Natural killer cell (primary cell): ENCODE results near the gene ZSWIM6. TPM values are rescaled to one million over a fixed set of nuclear protein-coding genes. Genes with fewer than 3 reads are reported as not detected.

Experiments used
- ATAC-seq, 3 donors: fragments of 150-1000 bp in 2 of 3; fragments of 200-7000 bp in 1 of 3; cut with Tn5 transposase; 1 replicate in 1 of 3; 2 replicates in 2 of 3; pipeline ENCODE4 v1.10.0; 2021; ENCODE audit warnings: mild to moderate bottlenecking in 2 of 3, moderate library complexity in 2 of 3
- DNase-seq, 2 donors: peaks; one replicate each; pipeline versions ENCODE4 v3.0.0 to v3.0.0-alpha.2; 2013 to 2021; ENCODE audit warnings: mixed read lengths in 1 of 2
- H3K27ac ChIP-seq: one replicate; pipeline ENCODE4 v1.5.1; 2013; ENCODE audit warnings: mild to moderate bottlenecking, low read length
- H3K27me3 ChIP-seq: one replicate; pipeline ENCODE4 v1.6.1; 2013; ENCODE audit warnings: low read length; ENCODE audit not compliant: control insufficient read depth, insufficient read depth
- H3K36me3 ChIP-seq: one replicate; pipeline ENCODE4 v1.6.1; 2013; ENCODE audit warnings: low read length; ENCODE audit not compliant: control insufficient read depth, insufficient read depth
- H3K4me1 ChIP-seq: one replicate; pipeline ENCODE4 v1.6.1; 2013; ENCODE audit warnings: low read length; ENCODE audit not compliant: control insufficient read depth, insufficient read depth
- H3K4me3 ChIP-seq: one replicate; pipeline ENCODE4 v1.5.1; 2013; ENCODE audit warnings: low read length
- H3K9me3 ChIP-seq: one replicate; pipeline ENCODE4 v1.6.1; 2013; ENCODE audit warnings: low read length; ENCODE audit not compliant: control insufficient read depth, insufficient read depth
- H3K27ac Mint-ChIP-seq, 2 donors: one replicate each; pipeline ENCODE4 v1.8.0; 2022; ENCODE audit warnings: mild to moderate bottlenecking in 2 of 2, mixed read lengths in 2 of 2, moderate library complexity in 1 of 2
- H3K27me3 Mint-ChIP-seq, 2 donors: one replicate each; pipeline ENCODE4 v1.8.0; 2022; ENCODE audit warnings: low read depth in 2 of 2, mixed read lengths in 2 of 2
- H3K36me3 Mint-ChIP-seq: one replicate; pipeline ENCODE4 v1.8.0; 2022; ENCODE audit warnings: mixed read lengths
- H3K4me1 Mint-ChIP-seq, 2 donors: one replicate each; pipeline ENCODE4 v1.8.0; 2022; ENCODE audit warnings: mixed read lengths in 2 of 2
- H3K4me3 Mint-ChIP-seq: one replicate; pipeline ENCODE4 v1.8.0; 2022; ENCODE audit warnings: mild to moderate bottlenecking, moderate library complexity, mixed read lengths
- H3K9me3 Mint-ChIP-seq, 2 donors: one replicate each; pipeline ENCODE4 v1.8.0; 2022; ENCODE audit warnings: mixed read lengths in 2 of 2
- WGBS: methylation state at CpG from one replicate; pipeline ENCODE4 v1.1.7; 2013; ENCODE audit warnings: missing lambda C conversion rate; ENCODE audit not compliant: insufficient coverage; 5-methylcytosine and 5-hydroxymethylcytosine counted together
- intact Hi-C: fragments of 100-400 bp; cut with micrococcal nuclease; formaldehyde crosslinking; loops from one replicate; pipeline ENCODE4 v1.14.2; 2022
- total RNA-seq, 4 donors: library from RNA; stranded (reverse); fragments of 120-200 nt in 1 of 4; gene quantifications; one replicate each; pipeline versions ENCODE4 v1.2.3 to v1.2.4, GENCODE V29; 2013 to 2022
- TF ChIP-seq, protein P1 (sequence below): fragments of 200-600 bp; IDR thresholded peaks from one replicate; pipeline ENCODE4 v1.8.0; 2022; ENCODE audit warnings: antibody characterized with exemption

Gene ZSWIM6
- total RNA-seq, 3 donors from 2014 or later (not counting 1 experiment from before 2014, with no cell fraction given), result 8.7 to 11.4 (median 10.5) TPM

GRCh38 chr5:61385627-61386026 is 53.6 kb downstream of the ZSWIM6 start:
- WGBS, result 97% methylated on average over 3 of the region's 3 CpGs
- Histone ChIP-seq H3K4me1 (no peaks in the 10 kb centered on the region), H3K27ac (no peak overlapping the region), H3K36me3 (no peaks in the 10 kb centered on the region), H3K27me3 (no peaks in the 10 kb centered on the region), H3K4me3 (no peak overlapping the region), H3K9me3 (no peaks in the 10 kb centered on the region)
- ATAC-seq (no peak), DNase-seq (no peak)
- Mint-ChIP-seq H3K27me3 (no peaks in the 10 kb centered on the region), H3K36me3 (no peaks in the 10 kb centered on the region), H3K4me3 (no peak overlapping the region), H3K9me3 (no peaks in the 10 kb centered on the region), H3K4me1 (peaks cover 14 to 19% of the 10 kb centered on the region in 2 donors), H3K27ac (no peak overlapping the region)
- TF ChIP-seq, protein P1, sequence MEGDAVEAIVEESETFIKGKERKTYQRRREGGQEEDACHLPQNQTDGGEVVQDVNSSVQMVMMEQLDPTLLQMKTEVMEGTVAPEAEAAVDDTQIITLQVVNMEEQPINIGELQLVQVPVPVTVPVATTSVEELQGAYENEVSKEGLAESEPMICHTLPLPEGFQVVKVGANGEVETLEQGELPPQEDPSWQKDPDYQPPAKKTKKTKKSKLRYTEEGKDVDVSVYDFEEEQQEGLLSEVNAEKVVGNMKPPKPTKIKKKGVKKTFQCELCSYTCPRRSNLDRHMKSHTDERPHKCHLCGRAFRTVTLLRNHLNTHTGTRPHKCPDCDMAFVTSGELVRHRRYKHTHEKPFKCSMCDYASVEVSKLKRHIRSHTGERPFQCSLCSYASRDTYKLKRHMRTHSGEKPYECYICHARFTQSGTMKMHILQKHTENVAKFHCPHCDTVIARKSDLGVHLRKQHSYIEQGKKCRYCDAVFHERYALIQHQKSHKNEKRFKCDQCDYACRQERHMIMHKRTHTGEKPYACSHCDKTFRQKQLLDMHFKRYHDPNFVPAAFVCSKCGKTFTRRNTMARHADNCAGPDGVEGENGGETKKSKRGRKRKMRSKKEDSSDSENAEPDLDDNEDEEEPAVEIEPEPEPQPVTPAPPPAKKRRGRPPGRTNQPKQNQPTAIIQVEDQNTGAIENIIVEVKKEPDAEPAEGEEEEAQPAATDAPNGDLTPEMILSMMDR, result no peak
- intact Hi-C loops, result no loop called here

GRCh38 chr5:61386045-61386800 is 54.2 kb downstream of the ZSWIM6 start:
- H3K36me3 Mint-ChIP-seq, result no peaks in the 10 kb centered on the region
- no peaks in the 10 kb centered on the region for H3K27me3 Mint-ChIP-seq
- Histone ChIP-seq H3K27ac (no peak overlapping the region), H3K4me3 (no peak overlapping the region), H3K9me3 (no peaks in the 10 kb centered on the region), H3K4me1 (no peaks in the 10 kb centered on the region), H3K27me3 (no peaks in the 10 kb centered on the region), H3K36me3 (no peaks in the 10 kb centered on the region)
- intact Hi-C loops, result no loop called here
- no peak overlapping the region for H3K4me3 Mint-ChIP-seq
- H3K27ac Mint-ChIP-seq, result no peak overlapping the region
- H3K9me3 Mint-ChIP-seq, result no peaks in the 10 kb centered on the region
- no peak for ATAC-seq
- no peak for DNase-seq
- WGBS, result 100% methylated on average over 1 of the region's 2 CpGs
- TF ChIP-seq, protein P1, result no peak
- H3K4me1 Mint-ChIP-seq, result peaks cover 14 to 21% of the 10 kb centered on the region in 2 donors

DNA sequence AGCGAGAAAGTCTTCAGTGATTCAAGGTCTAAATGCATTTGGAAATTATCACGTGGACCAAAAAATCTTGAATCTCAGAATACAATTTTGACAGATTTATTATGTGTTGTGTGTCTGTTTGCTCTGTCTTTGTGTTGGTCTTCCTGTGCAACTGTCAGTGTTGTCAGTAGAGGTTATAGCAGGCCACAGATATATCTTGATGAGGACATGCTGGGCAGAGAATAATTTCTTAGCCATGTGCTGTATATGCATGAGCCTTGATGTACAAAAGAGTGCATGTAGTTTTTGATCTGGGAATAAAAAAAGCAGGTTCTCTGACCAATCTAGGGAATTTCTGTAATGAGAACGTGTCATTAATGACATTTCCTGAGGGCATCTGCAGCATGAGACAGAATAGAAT is 57.6 kb downstream of the ZSWIM6 start:
- Mint-ChIP-seq H3K4me1 (peaks cover 14 to 25% of the 10 kb centered on the region in 2 donors), H3K27ac (no peak overlapping the region), H3K36me3 (no peaks in the 10 kb centered on the region), H3K9me3 (no peaks in the 10 kb centered on the region), H3K27me3 (no peaks in the 10 kb centered on the region), H3K4me3 (no peak overlapping the region)
- no peak overlapping the region for H3K4me3 ChIP-seq
- ATAC-seq (no peak), DNase-seq (no peak)
- H3K27me3 ChIP-seq, result no peaks in the 10 kb centered on the region
- H3K4me1 ChIP-seq, result no peaks in the 10 kb centered on the region
- no peaks in the 10 kb centered on the region for H3K9me3 ChIP-seq
- 86% methylated on average over 3 of the region's 3 CpGs for WGBS
- TF ChIP-seq, protein P1, result no peak
- no peak overlapping the region for H3K27ac ChIP-seq
- intact Hi-C loops, result no loop called here
- H3K36me3 ChIP-seq, result no peaks in the 10 kb centered on the region
